ENCODE measurements around the gene DPP4. TPM values are rescaled to one million over a fixed set of nuclear protein-coding genes. Genes with fewer than 3 reads are reported as not detected.

Gene DPP4
- total and polyA plus RNA-seq, 12 donors: 1.1 to 8.3 (median 4.1) TPM

- intact Hi-C loops (cut with DNase I): loop anchor here in 5 of 10 donors (5.0 to 10.0 kb wide), 4 partner anchors 47 to 58 kb away; no protein-coding TSS in a partner anchor
- 37 to 51% methylated on average over 2 of the region's 2 CpGs for WGBS, 2 donors
- peak overlapping the region in 7 of 10 donors; percentile 9 to 79 (median 42) for H3K27ac ChIP-seq
These were observed 3.6 kb downstream of the DPP4 start for GRCh38 chr2:162070228-162070936.

DNA sequence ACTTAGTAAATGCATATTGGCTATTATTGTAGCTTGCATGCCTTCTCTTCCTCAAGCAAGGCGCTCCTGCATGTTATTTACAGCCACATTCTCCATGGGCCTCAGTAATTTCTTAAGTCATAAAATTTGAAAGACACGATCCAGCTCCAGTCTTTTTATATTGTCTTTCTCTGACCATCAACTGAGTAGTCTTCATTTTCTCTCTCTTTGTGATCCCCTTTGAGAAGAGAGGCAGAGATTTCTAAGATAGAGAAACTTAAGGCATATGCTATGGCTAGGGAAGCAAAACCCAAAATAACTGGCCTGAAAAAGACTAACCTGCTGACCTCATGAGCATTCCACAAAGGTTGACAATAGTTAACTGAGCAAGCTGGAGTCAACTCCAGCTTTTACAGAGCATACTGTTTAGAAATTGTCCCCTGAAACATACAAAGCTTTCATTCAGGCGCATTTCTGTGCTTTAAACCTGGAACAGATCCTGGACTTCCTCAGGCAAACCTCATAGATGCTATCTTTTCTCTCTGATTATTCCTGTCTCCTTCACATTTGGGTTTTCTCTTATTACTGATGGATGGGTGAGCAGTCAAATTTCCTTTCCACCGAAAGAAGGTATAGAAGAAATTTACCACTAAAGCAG is 4.6 kb downstream of the DPP4 start:
- WGBS, 2 donors: 69 to 80% methylated on average over 4 of the region's 4 CpGs
- Histone ChIP-seq H3K9me3 (no peaks in the 10 kb centered on the region), H3K27ac (peak overlapping the region in 5 of 10 donors; percentile 3 to 79 (median 25)), H3K27me3 (peaks cover 0 to 10% (median 0%) of the 10 kb centered on the region in 7 donors), H3K36me3 (no peaks in the 10 kb centered on the region), H3K4me3 (no peak overlapping the region), H3K4me1 (peaks cover 3 to 55% (median 19%) of the 10 kb centered on the region in 9 donors)
- no peak for TF ChIP-seq CTCF (IDR thresholded peaks at IDR 0.05)
- DNase-seq (no peak), ATAC-seq (no peak)
- intact Hi-C loops (cut with DNase I): loop anchor here in 1 of 10 donors (5.0 kb wide), 1 partner anchor 52 kb away; no protein-coding TSS in a partner anchor

More at GRCh38 chr2:162070228-162070936, 3.6 kb downstream of the DPP4 start:
- Histone ChIP-seq H3K4me1 (peaks cover 3 to 65% (median 24%) of the 10 kb centered on the region in 9 donors), H3K4me3 (no peak overlapping the region), H3K9me3 (no peaks in the 10 kb centered on the region), H3K27me3 (peaks cover 0 to 18% (median 0%) of the 10 kb centered on the region in 7 donors), H3K36me3 (no peaks in the 10 kb centered on the region)
- DNase-seq (no peak), ATAC-seq (peak in 5 of 8 donors; percentile 33 to 60 (median 44))
- TF ChIP-seq CTCF (IDR thresholded peaks at IDR 0.05): no peak

DNA sequence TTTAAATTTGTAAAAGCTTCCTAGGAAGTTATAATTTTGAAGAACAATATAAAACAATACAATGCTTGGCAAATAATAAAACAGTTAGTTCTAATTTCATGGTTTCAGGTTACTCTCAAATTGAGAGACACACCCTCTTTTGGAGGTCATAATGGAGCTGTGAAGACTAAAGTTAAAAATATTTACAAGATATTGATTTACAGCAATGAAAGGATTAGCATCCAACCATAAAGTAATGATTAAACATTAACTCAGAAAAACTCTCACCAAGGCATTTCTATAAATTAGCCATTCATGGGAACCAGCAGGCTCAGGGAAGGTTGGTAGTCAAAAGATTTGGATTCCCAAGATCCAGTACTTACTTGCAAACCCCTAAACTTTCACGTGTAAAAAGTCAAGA is 6.4 kb downstream of the DPP4 start:
- H3K36me3 ChIP-seq: no peaks in the 10 kb centered on the region
- no peaks in the 10 kb centered on the region for H3K9me3 ChIP-seq
- 80 to 83% methylated on average over 1 of the region's 1 CpG for WGBS, 2 donors
- intact Hi-C loops (cut with DNase I): loop anchor here in 1 of 10 donors (5.0 kb wide), 1 partner anchor 50 kb away; no protein-coding TSS in a partner anchor
- H3K4me3 ChIP-seq: no peak overlapping the region
- no peak overlapping the region for H3K27ac ChIP-seq
- H3K27me3 ChIP-seq: no peaks in the 10 kb centered on the region
- ATAC-seq (no peak), DNase-seq (no peak)
- no peak for TF ChIP-seq CTCF (IDR thresholded peaks at IDR 0.05)
- H3K4me1 ChIP-seq: peaks cover 0 to 45% (median 17%) of the 10 kb centered on the region in 9 donors

DNA sequence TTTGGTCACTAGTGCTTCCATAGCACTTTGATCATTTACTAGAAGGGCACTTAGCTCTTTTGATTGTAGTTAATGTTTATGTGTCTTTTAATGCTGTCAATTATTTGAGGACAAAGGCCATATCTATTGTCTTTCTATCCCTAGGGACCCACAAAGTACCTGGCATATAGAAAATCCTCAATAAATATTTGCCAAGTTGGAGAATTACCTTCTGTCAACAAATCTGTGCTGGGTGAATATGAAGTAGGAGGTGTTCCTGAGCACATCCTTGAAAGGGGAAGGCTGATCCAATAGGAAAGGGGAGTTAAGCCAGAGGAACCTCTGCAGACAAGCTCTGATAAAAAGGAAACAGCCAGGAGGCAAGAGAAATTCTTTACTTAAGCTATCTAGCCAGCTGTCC is 8.2 kb downstream of the DPP4 start:
- intact Hi-C loops (cut with DNase I): loop anchor here in 1 of 10 donors (5.0 kb wide), 1 partner anchor 48 kb away; no protein-coding TSS in a partner anchor
- no peak overlapping the region for H3K4me3 ChIP-seq
- peaks cover 0 to 27% (median 9%) of the 10 kb centered on the region in 9 donors for H3K4me1 ChIP-seq
- no peak overlapping the region for H3K27ac ChIP-seq
- no peak for TF ChIP-seq CTCF (IDR thresholded peaks at IDR 0.05)
- DNase-seq (no peak), ATAC-seq (no peak)
- no peaks in the 10 kb centered on the region for H3K27me3 ChIP-seq
- H3K36me3 ChIP-seq: no peaks in the 10 kb centered on the region
- H3K9me3 ChIP-seq: no peaks in the 10 kb centered on the region
